T1000 (cell line): Measurements from ENCODE around the gene MIPEP.

ENCODE experiments used
- DNase-seq: peaks from one replicate; lab custom pipeline; 2025; ENCODE audit warnings: mixed read lengths; lab: John Stamatoyannopoulos, UW

The MIPEP gene

GRCh38 chr13:23680845-23681669 lies 208.1 kb downstream of the MIPEP start:
- DNase-seq = no peak
